Measurements from ENCODE around the gene NPB. TPM values are rescaled to one million over a fixed set of nuclear protein-coding genes. Genes with fewer than 3 reads are reported as not detected.
A peak's percentile ranks its signal among the peaks of the same experiment; 100 is the strongest.
"Not testable (repeated sequence)": the region's sequence is repeated elsewhere in the genome, so short reads cannot be mapped to it uniquely, and the experiment has no call there.

The NPB gene
- total and polyA plus RNA-seq, 5 donors: 0.14 to 0.53 (median 0.32) TPM

DNA sequence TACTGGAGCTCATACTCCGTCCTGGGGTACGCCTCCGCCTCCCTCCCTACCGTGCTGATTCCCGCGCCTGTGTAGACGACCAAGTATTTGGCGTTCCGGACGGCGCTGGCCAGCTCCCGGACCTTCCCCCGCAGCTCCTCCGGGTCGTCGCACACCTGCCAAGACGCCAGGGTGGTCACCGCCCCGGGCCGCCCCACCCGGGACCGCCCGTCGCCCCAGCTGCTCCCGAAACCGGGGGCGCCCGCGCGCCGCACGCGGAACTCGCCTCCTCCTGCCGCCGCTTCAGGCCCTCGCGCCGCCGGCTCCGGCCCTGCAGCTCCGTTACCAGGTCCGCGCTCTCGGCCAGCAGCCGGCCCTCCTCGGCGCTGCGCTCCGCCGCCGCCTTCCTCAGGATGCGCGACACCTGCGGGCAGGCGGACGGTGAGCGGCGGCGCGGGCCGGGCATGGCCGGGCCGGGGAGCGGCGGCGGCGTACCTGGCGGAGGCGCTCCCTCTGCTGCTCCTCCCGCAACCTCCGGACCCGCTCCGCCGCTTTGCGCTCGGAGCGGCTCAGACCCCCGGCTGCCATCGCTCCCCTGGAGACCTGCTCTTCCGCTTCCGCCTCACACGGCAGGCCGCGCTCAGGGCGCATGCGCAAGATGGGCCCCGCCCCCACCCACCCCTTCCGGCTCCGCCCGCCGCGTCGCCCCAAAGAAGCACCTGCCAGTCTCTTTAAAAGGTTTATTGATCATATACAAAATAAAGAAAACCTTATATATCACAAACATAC, 15.7 kb downstream of the NPB start, which contains the start of gene SIRT7:
TSS of gene SIRT7 (minus strand) at position 612 of the 768 bp plus-strand sequence. CDS start at position 567, 45 bp downstream.
- Histone ChIP-seq H3K9me3 (ENCODE audit: control insufficient read depth, low read length) (no peaks in the 10 kb centered on the region), H3K27me3 (ENCODE audit: control insufficient read depth, insufficient read depth) (no peaks in the 10 kb centered on the region), H3K27ac (ENCODE audit: low read length) (no peak within 1 kb of the TSS), H3K4me1 (ENCODE audit: control insufficient read depth, insufficient read depth, low read length) (peaks cover 6% of the 10 kb centered on the region), H3K4me3 (ENCODE audit: low read length) (peak within 1 kb of the TSS; percentile 75)
- intact Hi-C loops (cut with DNase I): no loop called here
- ATAC-seq (peak; percentile 71), DNase-seq (peak; percentile 76 to 94 (median 87))
- under 1% methylated on average over 94 of the region's 94 CpGs for WGBS

DNA sequence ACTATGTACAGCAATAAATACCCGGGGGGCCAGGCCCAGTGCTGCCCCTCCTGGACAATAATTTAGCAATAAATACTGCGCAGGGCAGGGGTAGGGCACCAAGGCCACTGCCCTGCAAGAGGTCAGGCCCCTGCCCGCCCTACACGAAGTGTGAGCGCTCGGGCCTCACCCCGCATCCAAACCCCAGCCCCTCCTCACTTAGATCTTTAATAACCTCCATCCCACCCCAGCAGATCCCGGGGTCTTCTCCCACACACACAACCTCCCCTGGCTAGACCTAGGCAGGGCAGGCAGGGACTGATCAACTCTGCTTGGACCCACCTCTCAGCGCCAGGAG, 16.3 kb downstream of the NPB start:
- 37% methylated on average over 9 of the region's 9 CpGs for WGBS
- peak; percentile 7 to 11 for ATAC-seq

DNA sequence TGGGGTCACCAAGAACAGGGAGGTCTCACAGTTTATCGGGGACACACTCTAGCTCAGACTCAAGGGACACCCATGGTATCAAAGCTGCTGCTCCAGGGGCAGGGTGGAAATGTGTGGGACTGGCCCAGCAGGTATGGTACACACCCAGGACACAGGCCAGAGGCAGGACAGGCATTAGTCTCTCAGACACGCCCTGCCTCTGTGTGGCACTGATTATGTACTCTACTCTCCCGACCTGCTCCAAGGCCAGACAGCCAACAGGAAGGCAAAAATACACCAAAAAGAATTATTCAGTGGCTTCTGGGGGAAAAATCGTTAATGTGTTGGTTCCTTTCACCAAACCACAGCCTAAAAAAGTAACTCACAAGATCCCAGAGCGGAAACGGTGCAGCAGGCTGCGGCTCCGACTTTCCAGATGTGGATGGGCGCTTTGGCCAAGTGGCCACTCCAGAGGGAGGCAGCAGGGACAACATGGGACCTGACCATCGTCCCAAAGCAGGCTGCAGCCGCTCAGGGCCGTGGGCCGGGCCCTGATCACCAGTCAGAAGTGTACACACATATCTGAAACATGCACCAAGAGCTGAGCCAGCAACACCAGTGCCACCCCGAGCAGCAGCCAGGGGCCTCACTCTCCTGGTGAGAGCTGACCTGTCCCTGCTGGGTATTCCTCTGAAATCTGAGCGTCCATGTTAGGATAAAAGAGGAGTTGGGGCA, 17.0 kb downstream of the NPB start:
- 79% methylated on average over 15 of the region's 15 CpGs for WGBS
- intact Hi-C loops (cut with DNase I): no loop called here

More for the DNA sequence above, 16.3 kb downstream of the NPB start:
- H3K27me3 ChIP-seq (ENCODE audit: control insufficient read depth, insufficient read depth); H3K9me3 ChIP-seq (ENCODE audit: control insufficient read depth, low read length); H3K4me1 ChIP-seq (ENCODE audit: control insufficient read depth, insufficient read depth, low read length); H3K27ac ChIP-seq (ENCODE audit: low read length); DNase-seq; intact Hi-C loops (cut with DNase I): not testable (repeated sequence)
- H3K4me3 ChIP-seq (ENCODE audit: low read length): peak overlapping the region; percentile 75

DNA sequence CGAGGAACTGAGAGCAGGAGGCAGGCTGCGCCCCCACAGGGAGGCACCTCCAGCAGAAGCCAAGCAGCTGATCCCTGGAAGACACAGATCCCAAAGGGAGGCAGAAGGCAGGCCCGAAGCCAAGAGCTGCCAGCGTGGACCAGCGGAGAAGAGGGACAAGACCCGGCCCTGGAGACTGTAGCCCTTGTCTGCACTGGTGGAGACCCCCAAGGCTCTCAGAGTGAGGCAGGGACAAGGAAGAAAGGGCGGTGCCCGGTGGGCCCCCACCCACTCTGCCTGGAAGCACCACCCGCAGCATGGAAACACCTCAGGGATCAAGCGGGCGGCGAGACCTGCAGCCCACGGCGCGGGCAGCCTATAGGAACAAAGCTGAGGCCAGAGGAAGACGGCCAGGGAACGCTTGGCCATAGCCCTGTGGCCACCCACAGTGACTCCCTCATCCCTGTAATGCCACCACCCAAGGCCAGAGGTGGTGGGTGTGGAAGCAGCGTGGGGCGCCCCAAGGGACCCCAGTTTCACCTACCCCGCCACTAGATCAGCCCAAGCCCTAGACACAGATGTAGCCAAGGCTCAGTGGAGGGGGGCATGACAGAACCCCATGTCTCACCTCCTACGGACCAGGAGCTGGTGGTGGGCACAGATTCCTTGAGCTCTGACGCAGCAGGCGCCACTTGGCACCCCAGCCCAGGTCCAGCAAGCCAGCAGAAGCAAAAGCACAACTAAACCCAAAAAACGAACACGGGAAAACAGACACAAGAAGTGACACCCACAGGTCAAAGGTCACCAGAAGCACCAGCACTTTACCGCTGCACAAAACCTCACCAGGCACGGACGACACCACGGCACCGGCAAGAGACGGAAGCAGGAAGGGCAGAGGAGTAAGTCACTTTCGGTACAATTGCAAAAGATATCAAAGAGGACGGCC, 18.8 kb downstream of the NPB start:
- no peak for DNase-seq
- Histone ChIP-seq H3K4me3 (ENCODE audit: low read length) (no peak overlapping the region), H3K27ac (ENCODE audit: low read length) (no peak overlapping the region), H3K4me1 (ENCODE audit: control insufficient read depth, insufficient read depth, low read length) (peaks cover 22% of the 10 kb centered on the region), H3K27me3 (ENCODE audit: control insufficient read depth, insufficient read depth) (no peaks in the 10 kb centered on the region), H3K9me3 (ENCODE audit: control insufficient read depth, low read length) (no peaks in the 10 kb centered on the region)
- ATAC-seq: no peak
- intact Hi-C loops (cut with DNase I): no loop called here
- 82% methylated on average over 33 of the region's 33 CpGs for WGBS

More for the DNA sequence above, 17.0 kb downstream of the NPB start:
- ATAC-seq (no peak), DNase-seq (no peak)
- peaks cover 13% of the 10 kb centered on the region for H3K4me1 ChIP-seq (ENCODE audit: control insufficient read depth, insufficient read depth, low read length)
- H3K27ac ChIP-seq (ENCODE audit: low read length): no peak overlapping the region
- no peaks in the 10 kb centered on the region for H3K9me3 ChIP-seq (ENCODE audit: control insufficient read depth, low read length)
- no peaks in the 10 kb centered on the region for H3K27me3 ChIP-seq (ENCODE audit: control insufficient read depth, insufficient read depth)
- no peak overlapping the region for H3K4me3 ChIP-seq (ENCODE audit: low read length)

DNA sequence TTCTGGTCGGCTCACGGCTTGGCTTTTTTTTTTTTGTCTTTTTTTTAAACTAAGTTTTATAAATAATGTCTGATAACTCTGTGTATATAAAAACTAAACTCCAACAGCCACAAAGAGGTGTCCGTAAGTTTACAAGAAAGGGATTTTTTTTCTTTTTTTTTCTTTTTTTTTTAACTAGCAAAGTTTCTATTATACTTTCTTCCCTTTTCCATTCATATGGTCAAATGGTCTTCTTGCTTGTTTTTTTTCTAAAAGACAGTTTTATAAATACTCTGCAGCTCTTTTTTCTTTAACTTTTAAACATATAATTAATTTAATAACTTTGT, 19.5 kb downstream of the NPB start:
- ATAC-seq: no peak
- peaks cover 25% of the 10 kb centered on the region for H3K4me1 ChIP-seq (ENCODE audit: control insufficient read depth, insufficient read depth, low read length)

DNA sequence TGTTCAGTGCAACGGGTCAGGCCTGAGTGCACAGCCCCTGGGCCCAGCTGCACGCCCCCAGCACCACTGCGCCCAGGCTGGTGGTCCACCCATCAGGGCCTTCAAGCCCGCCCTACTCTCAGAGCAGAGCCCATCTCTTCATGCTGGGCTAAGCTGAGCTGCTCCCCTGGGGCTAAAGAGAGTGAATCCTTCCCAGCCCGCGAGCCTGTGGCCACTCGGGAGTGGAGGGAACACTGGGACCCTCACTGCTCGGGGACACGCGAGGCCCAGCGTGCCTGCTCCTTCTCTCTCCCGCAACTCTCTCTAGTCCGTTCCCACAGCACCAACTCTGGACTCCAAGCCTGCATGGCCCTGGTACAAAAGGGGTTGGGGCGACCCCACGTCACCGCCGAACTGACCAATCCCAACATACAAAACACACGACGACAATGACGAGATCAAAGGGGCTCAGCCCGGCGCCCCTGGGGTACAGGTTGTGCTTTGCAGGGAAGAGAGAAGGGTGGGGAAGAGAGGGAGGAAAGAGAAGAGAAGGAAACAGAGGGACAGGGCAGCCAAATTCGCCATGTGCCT, 20.0 kb downstream of the NPB start:
- Histone ChIP-seq H3K4me1 (ENCODE audit: control insufficient read depth, insufficient read depth, low read length) (peaks cover 22% of the 10 kb centered on the region), H3K27me3 (ENCODE audit: control insufficient read depth, insufficient read depth) (no peaks in the 10 kb centered on the region), H3K27ac (ENCODE audit: low read length) (no peak overlapping the region), H3K4me3 (ENCODE audit: low read length) (no peak overlapping the region), H3K9me3 (ENCODE audit: control insufficient read depth, low read length) (no peaks in the 10 kb centered on the region)
- intact Hi-C loops (cut with DNase I): no loop called here
- DNase-seq (peak in 1 of 3 donors; percentile 44), ATAC-seq (no peak)
- 93% methylated on average over 23 of the region's 23 CpGs for WGBS

More for the DNA sequence above, 19.5 kb downstream of the NPB start:
- Histone ChIP-seq H3K9me3 (ENCODE audit: control insufficient read depth, low read length) (no peaks in the 10 kb centered on the region), H3K27ac (ENCODE audit: low read length) (no peak overlapping the region), H3K4me3 (ENCODE audit: low read length) (no peak overlapping the region), H3K27me3 (ENCODE audit: control insufficient read depth, insufficient read depth) (no peaks in the 10 kb centered on the region)
- DNase-seq: no peak
- 84% methylated on average over 3 of the region's 3 CpGs for WGBS
- intact Hi-C loops (cut with DNase I): no loop called here

DNA sequence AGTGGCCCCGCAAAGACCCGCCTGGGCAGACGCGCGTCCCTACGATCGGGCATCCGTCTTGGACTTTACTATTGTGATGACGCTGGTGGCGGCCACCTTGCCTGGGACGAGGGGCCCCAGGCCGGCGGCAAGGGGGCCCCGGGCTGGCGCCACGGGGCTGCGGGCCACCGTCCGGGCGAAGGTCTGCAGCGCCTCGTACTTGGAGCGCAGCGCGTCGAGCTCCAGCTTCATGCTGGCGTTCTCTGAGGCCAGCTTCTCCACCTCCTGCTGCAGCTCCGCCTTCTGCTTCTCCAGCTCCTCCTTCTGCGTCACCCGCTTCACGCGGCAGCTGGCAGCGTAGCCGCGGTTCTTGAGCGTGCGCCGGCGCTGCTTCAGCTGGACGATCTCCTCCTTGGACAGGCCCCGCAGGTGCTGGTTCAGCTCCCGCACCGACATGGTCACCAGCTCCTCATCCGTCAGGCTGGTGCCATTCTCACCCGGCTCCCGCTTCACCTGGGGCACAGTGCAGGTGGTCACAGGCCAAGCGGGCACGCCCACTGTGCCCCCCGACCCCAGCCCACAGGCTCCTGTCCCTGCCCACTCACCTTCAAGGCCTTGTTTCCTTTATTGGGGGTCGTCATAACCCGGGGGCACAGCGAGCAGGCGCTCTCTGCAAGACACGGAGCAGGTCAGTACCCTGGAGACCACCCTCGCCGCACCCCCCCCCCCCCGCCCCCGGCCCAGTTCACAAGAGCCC, 20.7 kb downstream of the NPB start:
- Histone ChIP-seq H3K27ac (ENCODE audit: low read length) (no peak overlapping the region), H3K9me3 (ENCODE audit: control insufficient read depth, low read length) (no peaks in the 10 kb centered on the region), H3K4me1 (ENCODE audit: control insufficient read depth, insufficient read depth, low read length) (peaks cover 22% of the 10 kb centered on the region), H3K27me3 (ENCODE audit: control insufficient read depth, insufficient read depth) (no peaks in the 10 kb centered on the region), H3K4me3 (ENCODE audit: low read length) (no peak overlapping the region)
- intact Hi-C loops (cut with DNase I): no loop called here
- 89% methylated on average over 58 of the region's 58 CpGs for WGBS
- ATAC-seq (no peak), DNase-seq (no peak)

DNA sequence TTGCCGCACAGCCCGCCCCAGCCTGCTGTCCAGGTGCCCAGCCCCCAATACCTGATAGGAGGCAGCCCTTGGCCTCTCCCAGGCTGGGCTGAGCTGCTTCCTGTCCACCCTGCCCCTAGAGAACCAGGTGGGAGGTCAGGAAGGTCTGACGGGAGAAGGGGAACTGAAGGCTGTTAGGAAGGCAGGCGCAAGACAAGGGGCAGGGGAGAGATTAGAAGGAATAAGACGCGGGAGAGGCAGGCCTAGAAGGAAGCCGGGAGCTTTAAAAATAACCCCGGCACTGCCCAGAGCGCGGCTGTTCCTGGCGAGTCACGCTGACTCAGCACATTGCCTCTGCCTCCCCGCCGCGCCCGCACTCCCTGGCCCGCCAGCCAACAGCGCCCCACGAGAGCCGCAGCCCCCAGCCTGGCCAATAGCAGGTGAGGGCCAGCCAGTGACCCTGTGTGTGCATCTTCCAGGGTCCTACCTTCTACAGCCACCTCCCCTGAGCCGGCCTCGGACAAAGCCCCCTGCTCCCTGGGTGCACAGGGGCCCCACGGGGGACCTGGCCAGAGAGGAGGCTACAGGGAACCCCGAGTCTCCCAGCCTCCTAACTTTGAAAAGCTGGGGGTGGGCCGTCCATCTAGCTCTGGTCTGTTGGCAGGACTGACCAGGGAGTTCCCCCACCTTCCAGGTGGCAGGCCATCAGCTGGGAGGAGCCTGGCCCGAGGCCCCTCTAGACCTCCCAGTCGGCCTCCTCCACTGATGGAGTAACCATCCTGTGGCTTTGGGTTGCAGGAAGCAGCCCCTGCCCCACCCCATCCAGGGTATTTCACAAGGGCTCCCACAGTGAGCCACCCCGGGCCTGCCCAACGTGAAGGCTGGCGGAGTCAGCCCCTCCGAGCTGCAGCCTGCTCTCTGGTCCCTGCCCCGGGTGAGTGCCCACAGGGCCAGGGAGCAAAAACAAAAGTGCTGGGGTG, 21.5 kb downstream of the NPB start:
- WGBS: 29% methylated on average over 32 of the region's 32 CpGs
- intact Hi-C loops (cut with DNase I): no loop called here
- ATAC-seq (peak; percentile 32 to 37), DNase-seq (peak; percentile 79 to 92 (median 89))
- Histone ChIP-seq H3K27me3 (ENCODE audit: control insufficient read depth, insufficient read depth) (no peaks in the 10 kb centered on the region), H3K9me3 (ENCODE audit: control insufficient read depth, low read length) (no peaks in the 10 kb centered on the region), H3K27ac (ENCODE audit: low read length) (peak overlapping the region; percentile 46), H3K4me3 (ENCODE audit: low read length) (no peak overlapping the region), H3K4me1 (ENCODE audit: control insufficient read depth, insufficient read depth, low read length) (peaks cover 22% of the 10 kb centered on the region)

DNA sequence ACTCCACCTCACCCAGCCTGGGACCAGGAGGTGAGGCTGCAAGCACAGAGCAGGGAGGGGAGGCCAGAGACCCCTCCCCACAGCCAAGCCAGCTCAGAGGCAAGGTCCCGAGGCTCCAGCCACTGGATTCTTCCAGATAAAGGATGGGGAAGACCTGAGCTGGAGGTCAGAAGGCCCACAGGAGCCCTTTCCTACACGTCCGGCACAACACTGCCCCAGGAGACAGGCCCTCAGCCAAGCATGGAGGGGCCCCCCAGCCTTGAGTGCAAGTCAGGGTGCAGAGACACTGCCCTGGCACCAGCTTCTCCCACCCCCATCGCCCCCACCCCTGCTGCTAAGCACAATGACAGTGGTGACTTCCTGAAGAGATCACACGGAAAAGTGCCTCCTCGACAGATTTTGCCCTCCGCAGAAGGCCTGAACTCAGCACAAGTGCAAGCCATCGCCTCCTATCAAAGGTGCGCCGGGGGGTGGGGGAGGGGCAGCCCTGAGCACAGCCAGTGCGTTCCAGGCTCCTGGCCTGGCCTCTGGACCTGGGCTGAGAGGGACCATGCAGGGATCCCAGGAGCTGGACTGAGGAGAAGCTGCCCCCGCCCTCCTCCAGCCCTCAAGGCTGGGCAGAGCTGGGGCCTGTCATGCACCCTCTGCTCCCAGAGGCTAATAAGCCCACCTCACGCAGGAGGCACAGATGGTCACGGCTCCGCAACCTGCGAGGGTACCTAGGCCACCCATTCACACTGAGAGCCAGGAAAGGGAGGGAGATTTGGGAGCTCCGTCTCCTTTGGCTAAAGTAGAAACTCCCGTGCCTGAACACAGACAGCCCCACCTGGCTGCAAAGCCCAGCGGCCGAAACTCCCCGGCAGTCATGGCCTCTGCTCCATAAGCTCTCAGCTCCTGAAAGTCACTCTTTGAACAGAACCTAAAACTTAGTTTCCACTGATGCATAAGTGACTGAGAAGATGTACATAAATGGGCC, 22.8 kb downstream of the NPB start:
- WGBS: 64% methylated on average over 21 of the region's 21 CpGs
- intact Hi-C loops (cut with DNase I): no loop called here
- H3K4me1 ChIP-seq (ENCODE audit: control insufficient read depth, insufficient read depth, low read length): peaks cover 22% of the 10 kb centered on the region
- ATAC-seq (no peak), DNase-seq (peak in 1 of 3 donors; percentile 49)
- no peaks in the 10 kb centered on the region for H3K27me3 ChIP-seq (ENCODE audit: control insufficient read depth, insufficient read depth)
- H3K27ac ChIP-seq (ENCODE audit: low read length): no peak overlapping the region
- no peak overlapping the region for H3K4me3 ChIP-seq (ENCODE audit: low read length)
- no peaks in the 10 kb centered on the region for H3K9me3 ChIP-seq (ENCODE audit: control insufficient read depth, low read length)

All from right cardiac atrium (tissue), 5 donors.